ENCODE results near the gene RACK1. TPM values are rescaled to one million over a fixed set of nuclear protein-coding genes. Genes with fewer than 3 reads are reported as not detected.

The RACK1 gene
- total and polyA plus RNA-seq, 2 of the 13 experiments (the other 11 are each of a cell fraction or from before 2014, with no cell fraction given) = 2,514 to 6,141 TPM

DNA sequence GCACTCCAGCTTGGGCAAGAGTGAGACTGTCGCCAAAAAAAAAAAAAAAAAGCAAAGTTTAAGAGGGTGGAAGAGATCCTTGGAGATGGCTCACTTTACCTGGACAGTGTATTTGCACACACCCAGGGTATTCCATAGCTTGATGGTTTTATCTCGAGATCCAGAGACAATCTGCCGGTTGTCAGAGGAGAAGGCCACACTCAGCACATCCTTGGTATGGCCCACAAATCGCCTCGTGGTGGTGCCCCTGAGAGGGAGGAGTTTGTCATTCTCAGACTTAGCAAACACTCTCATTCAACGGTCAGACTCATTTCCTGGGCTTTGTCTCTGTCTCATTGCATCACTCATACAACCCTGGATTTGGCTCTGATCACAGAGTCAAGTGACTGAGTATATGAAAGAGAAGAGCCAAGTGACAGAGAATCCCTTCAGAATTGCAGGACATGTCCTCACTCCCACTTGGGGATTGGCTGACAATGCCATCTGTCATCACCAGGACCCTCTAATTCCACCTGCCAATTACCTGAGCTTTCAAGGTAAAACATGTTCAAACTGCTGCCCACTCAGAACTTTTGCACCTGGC, 2.2 kb downstream of the RACK1 start (continued):
- TF ChIP-seq ZNF572 (CRISPR knock-in tag; IDR thresholded peaks at IDR 0.05) (no peak), ELF1 (CRISPR knock-in tag; IDR thresholded peaks at IDR 0.05) (peak; percentile 12; the same call in 1 of the 2 replicates), SKI (IDR thresholded peaks at IDR 0.05; ENCODE audit: partially characterized antibody) (no peak), ZNF121 (CRISPR knock-in tag; IDR thresholded peaks at IDR 0.05) (no peak), ZNF24 (IDR thresholded peaks at IDR 0.05) (no peak), SOX5 (CRISPR knock-in tag; IDR thresholded peaks at IDR 0.05; ENCODE audit: borderline replicate concordance) (peak; percentile 34; the same call in 1 of the 2 replicates), PCBP2 (optimal IDR thresholded peaks at IDR 0.05; ENCODE audit: low read depth, low read length, poor library complexity, severe bottlenecking) (no peak), SALL1 (CRISPR knock-in tag; IDR thresholded peaks at IDR 0.05) (0 out of 2 replicates have a peak, but pooled peaks have one; percentile 24), ZSCAN29 (CRISPR knock-in tag; conservative IDR thresholded peaks at IDR 0.05) (no peak), RBM39 (IDR thresholded peaks at IDR 0.05; ENCODE audit: low read depth, low read length, poor library complexity, severe bottlenecking) (no peak), ZFP41 (CRISPR knock-in tag; IDR thresholded peaks at IDR 0.05; ENCODE audit: borderline replicate concordance) (no peak), ZNF839 (CRISPR knock-in tag; IDR thresholded peaks at IDR 0.05; ENCODE audit: borderline replicate concordance) (no peak), RORA (CRISPR knock-in tag; IDR thresholded peaks at IDR 0.05) (no peak), ZNF670 (CRISPR knock-in tag; IDR thresholded peaks at IDR 0.05; ENCODE audit: borderline replicate concordance) (no peak), ZNF232 (CRISPR knock-in tag; IDR thresholded peaks at IDR 0.05; ENCODE audit: borderline replicate concordance) (no peak)
- TF ChIP-seq, protein P1, sequence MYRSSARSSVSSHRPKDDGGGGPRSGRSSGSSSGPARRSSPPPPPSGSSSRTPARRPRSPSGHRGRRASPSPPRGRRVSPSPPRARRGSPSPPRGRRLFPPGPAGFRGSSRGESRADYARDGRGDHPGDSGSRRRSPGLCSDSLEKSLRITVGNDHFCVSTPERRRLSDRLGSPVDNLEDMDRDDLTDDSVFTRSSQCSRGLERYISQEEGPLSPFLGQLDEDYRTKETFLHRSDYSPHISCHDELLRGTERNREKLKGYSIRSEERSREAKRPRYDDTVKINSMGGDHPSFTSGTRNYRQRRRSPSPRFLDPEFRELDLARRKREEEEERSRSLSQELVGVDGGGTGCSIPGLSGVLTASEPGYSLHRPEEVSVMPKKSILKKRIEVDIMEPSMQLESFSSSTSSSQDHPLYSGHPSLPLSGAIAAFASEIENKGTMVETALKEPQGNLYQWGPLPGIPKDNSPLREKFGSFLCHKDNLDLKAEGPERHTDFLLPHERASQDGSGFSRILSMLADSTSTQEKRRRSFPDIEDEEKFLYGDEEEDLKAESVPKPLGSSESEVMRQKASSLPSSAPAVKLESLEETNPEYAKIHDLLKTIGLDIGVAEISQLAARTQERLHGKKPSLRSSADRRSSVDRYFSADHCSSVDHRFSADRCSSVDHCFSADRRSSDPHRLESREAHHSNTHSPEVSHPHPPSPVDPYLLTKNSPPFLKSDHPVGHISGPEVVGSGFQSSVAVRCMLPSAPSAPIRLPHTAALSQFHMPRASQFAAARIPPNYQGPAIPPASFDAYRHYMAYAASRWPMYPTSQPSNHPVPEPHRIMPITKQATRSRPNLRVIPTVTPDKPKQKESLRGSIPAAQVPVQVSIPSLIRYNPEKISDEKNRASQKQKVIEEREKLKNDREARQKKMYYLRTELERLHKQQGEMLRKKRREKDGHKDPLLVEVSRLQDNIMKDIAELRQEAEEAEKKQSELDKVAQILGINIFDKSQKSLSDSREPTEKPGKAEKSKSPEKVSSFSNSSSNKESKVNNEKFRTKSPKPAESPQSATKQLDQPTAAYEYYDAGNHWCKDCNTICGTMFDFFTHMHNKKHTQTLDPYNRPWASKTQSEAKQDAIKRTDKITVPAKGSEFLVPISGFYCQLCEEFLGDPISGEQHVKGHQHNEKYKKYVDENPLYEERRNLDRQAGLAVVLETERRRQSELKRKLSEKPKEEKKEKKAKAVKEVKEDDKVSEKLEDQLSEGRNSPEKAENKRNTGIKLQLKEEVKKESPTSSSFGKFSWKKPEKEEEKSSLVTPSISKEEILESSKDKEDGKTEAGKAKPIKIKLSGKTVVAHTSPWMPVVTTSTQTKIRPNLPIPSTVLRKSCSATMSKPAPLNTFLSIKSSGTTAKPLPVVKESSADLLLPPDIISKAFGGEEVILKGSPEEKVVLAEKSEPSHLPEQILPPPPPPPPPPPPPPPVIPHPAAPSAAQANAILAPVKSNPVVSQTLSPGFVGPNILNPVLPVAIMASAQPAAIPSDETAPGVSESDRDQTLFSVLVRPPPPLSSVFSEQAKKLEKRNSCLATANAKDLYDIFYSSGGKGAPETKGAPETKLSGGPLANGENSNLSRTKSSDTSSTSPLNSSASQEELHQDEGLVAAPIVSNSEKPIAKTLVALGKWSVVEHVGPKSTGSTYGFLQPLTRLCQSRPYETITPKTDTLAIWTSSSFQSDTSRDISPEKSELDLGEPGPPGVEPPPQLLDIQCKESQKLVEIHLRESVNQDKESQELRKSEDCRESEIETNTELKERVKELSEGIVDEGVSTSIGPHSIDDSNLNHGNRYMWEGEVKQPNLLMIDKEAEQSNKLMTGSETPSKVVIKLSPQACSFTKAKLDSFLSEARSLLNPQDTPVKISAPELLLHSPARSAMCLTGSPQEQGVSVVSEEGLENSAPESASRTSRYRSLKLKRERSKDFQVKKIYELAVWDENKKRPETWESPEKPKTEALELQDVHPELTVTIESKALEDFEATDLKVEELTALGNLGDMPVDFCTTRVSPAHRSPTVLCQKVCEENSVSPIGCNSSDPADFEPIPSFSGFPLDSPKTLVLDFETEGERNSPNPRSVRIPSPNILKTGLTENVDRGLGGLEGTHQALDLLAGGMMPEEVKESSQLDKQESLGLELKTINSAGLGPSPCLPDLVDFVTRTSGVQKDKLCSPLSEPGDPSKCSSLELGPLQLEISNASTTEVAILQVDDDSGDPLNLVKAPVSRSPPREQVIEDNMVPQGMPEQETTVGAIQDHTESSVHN (CRISPR knock-in tag; IDR thresholded peaks at IDR 0.05) = no peak
- TF ChIP-seq, protein P2, sequence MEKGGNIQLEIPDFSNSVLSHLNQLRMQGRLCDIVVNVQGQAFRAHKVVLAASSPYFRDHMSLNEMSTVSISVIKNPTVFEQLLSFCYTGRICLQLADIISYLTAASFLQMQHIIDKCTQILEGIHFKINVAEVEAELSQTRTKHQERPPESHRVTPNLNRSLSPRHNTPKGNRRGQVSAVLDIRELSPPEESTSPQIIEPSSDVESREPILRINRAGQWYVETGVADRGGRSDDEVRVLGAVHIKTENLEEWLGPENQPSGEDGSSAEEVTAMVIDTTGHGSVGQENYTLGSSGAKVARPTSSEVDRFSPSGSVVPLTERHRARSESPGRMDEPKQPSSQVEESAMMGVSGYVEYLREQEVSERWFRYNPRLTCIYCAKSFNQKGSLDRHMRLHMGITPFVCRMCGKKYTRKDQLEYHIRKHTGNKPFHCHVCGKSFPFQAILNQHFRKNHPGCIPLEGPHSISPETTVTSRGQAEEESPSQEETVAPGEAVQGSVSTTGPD (CRISPR knock-in tag; IDR thresholded peaks at IDR 0.05) = no peak
- TF ChIP-seq, protein P3, sequence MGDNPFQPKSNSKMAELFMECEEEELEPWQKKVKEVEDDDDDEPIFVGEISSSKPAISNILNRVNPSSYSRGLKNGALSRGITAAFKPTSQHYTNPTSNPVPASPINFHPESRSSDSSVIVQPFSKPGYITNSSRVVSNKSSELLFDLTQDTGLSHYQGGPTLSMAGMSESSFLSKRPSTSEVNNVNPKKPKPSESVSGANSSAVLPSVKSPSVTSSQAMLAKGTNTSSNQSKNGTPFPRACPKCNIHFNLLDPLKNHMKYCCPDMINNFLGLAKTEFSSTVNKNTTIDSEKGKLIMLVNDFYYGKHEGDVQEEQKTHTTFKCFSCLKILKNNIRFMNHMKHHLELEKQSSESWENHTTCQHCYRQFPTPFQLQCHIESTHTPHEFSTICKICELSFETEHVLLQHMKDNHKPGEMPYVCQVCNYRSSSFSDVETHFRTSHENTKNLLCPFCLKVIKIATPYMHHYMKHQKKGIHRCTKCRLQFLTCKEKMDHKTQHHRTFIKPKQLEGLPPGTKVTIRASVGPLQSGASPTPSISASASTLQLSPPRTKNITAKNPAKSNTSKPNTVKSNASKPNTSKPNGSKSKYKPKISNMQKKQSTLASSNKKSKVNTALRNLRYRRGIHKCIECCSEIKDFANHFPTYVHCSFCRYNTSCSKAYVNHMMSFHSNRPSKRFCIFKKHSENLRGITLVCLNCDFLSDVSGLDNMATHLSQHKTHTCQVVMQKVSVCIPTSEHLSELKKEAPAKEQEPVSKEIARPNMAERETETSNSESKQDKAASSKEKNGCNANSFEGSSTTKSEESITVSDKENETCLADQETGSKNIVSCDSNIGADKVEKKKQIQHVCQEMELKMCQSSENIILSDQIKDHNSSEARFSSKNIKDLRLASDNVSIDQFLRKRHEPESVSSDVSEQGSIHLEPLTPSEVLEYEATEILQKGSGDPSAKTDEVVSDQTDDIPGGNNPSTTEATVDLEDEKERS (CRISPR knock-in tag; IDR thresholded peaks at IDR 0.05) = no peak

Data from HepG2 (cell line).